Kidney epithelial cell (primary cell): ENCODE results near the gene ABI3BP. TPM values are rescaled to one million over a fixed set of nuclear protein-coding genes. Genes with fewer than 3 reads are reported as not detected.

ENCODE experiments used
- DNase-seq: peaks from one replicate; pipeline ENCODE4 v3.0.0-alpha.2; 2010; ENCODE audit warnings: low read depth
- H3K27me3 ChIP-seq: 2 replicates; pipeline ENCODE4 v1.6.0; 2011; ENCODE audit warnings: low read length; ENCODE audit not compliant: control insufficient read depth, insufficient read depth
- H3K36me3 ChIP-seq: 2 replicates; pipeline ENCODE4 v1.5.1; 2011; ENCODE audit warnings: low read length; ENCODE audit not compliant: control insufficient read depth, insufficient read depth
- H3K4me3 ChIP-seq: 2 replicates; pipeline ENCODE4 v1.5.1; 2011; ENCODE audit warnings: low read depth, mild to moderate bottlenecking, control low read depth, low read length
- total RNA-seq: library from RNA; depleted of rRNA; stranded (reverse); fragments of >200 nt; gene quantifications from 2 replicates; pipeline ENCODE4 v1.2.3, GENCODE V29; 2015
- TF ChIP-seq, protein P1 (sequence below): IDR thresholded peaks from 2 replicates; pipeline ENCODE4 v1.5.1; 2011; ENCODE audit warnings: mild to moderate bottlenecking, moderate library complexity, low read length, control low read depth, inconsistent platforms; ENCODE audit not compliant: insufficient read depth, poor library complexity, severe bottlenecking

ABI3BP gene
- total RNA-seq, 1 donor from 2014 or later = 0.84 TPM

DNA sequence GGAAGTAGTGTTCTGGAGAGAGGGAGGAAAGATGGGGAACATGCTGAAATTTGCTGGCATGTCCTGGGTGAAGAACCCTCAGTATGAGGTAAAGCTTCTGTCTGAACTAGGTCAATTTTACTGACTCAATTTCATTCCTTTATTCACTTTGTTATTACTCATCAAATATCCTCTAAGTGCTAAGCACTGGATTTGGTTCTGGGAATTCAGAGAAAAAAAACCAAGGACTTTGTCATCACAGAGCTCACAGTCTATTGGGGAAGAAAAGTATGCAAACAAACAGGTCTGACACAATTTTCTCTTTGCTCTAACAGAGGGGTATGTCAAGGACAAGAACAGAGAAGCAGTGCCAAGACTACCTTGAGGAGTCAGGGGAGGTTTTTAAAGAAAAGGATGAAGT lies 215.9 kb downstream of the ABI3BP start:
- DNase-seq = no peak
- Histone ChIP-seq H3K36me3 (no peaks in the 10 kb centered on the region), H3K4me3 (no peak overlapping the region), H3K27me3 (no peaks in the 10 kb centered on the region)
- TF ChIP-seq, protein P1, sequence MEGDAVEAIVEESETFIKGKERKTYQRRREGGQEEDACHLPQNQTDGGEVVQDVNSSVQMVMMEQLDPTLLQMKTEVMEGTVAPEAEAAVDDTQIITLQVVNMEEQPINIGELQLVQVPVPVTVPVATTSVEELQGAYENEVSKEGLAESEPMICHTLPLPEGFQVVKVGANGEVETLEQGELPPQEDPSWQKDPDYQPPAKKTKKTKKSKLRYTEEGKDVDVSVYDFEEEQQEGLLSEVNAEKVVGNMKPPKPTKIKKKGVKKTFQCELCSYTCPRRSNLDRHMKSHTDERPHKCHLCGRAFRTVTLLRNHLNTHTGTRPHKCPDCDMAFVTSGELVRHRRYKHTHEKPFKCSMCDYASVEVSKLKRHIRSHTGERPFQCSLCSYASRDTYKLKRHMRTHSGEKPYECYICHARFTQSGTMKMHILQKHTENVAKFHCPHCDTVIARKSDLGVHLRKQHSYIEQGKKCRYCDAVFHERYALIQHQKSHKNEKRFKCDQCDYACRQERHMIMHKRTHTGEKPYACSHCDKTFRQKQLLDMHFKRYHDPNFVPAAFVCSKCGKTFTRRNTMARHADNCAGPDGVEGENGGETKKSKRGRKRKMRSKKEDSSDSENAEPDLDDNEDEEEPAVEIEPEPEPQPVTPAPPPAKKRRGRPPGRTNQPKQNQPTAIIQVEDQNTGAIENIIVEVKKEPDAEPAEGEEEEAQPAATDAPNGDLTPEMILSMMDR = no peak

DNA sequence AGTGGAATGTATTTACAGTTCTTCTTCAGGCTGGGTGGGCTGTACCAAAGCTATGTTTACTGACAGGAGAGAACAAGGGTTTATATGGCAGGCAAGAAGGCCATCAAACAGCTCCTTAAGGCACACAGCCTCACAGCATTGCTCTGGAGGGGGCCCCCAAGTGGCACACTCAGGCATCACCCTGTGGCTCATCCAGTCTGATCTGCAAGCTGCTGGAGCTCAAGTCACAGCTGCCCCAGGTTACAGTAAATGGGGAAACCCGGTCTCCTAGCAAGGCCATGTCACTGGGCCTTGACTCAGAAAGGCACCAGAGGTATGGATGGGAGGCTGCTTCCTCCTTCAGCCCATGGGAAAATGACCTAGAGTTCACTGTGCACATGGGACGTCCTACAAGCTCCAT lies 216.5 kb downstream of the ABI3BP start:
- DNase-seq = no peak
- Histone ChIP-seq H3K4me3 (no peak overlapping the region), H3K36me3 (no peaks in the 10 kb centered on the region), H3K27me3 (no peaks in the 10 kb centered on the region)
- TF ChIP-seq, protein P1 = peak; percentile 7

- H3K36me3 ChIP-seq = no peaks in the 10 kb centered on the region
- no peak for DNase-seq
- no peaks in the 10 kb centered on the region for H3K27me3 ChIP-seq
- no peak overlapping the region for H3K4me3 ChIP-seq
- TF ChIP-seq, protein P1 = no peak
Measured at GRCh38 chr3:100776097-100776729, 217.0 kb downstream of the ABI3BP start.

DNA sequence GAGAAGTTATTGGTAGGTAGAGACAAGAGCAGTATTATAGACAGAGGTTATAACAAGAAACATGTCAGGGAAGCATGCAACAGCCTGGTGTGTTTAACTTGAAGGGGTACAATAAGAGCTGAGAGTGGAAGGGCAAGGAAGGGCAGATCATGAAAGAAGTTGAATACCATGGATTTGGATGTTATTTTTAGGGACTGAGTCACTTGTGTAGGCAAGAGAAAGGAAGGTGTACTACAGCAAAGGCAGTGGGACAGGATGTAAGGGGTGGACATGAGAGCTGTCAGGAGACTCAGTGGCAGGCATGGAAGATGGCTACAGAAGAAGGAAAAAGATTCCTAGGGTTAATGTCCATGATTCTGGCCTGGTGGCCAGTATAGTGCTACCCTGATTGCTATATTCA lies 217.6 kb downstream of the ABI3BP start:
- no peak for DNase-seq
- Histone ChIP-seq H3K4me3 (no peak overlapping the region), H3K27me3 (no peaks in the 10 kb centered on the region), H3K36me3 (no peaks in the 10 kb centered on the region)
- TF ChIP-seq, protein P1 = no peak

DNA sequence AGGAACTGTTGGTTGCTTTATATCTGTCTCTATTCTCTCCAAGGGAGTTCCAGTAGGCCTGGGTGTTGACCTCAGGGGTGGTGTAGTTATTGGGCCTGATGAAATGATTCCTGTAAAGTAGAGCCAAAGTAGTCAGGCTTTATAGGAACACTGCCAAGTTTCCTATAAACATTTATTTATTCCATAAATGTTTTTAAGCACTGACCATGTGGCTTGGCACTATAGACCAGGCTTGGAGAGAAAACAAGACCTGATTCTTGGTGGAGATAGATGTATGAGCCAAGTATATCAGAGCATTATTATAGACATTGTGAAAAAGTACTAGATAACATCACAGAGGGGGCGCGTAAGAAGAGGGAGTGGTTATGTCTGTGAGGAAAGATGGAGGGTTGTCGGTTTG lies 218.0 kb downstream of the ABI3BP start:
- DNase-seq = no peak
- no peaks in the 10 kb centered on the region for H3K36me3 ChIP-seq
- no peak overlapping the region for H3K4me3 ChIP-seq
- H3K27me3 ChIP-seq = no peaks in the 10 kb centered on the region
- TF ChIP-seq, protein P1 = no peak

DNA sequence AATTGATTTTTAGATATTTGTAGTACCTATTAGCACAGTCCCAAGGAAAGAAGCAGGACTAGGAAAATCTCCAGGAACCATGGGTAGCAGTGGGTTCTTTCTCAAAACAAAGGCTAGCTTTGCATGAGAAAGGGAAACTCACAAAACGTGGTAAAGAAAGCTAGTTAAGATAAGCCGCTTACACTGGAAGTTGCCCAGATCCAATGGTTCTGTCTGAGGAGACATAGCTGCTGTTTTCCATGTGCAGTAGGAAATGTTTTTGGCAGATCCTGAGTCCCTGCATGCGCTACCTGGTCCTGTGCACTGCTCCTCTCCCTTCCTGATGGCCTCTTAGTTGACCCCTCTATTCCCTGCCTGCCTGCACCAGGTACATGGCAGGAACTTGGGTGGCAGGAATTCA lies 223.5 kb downstream of the ABI3BP start:
- Histone ChIP-seq H3K27me3 (no peaks in the 10 kb centered on the region), H3K36me3 (no peaks in the 10 kb centered on the region), H3K4me3 (no peak overlapping the region)
- DNase-seq = no peak
- TF ChIP-seq, protein P1 = no peak
